NCI-H774 (cell line): ENCODE measurements around the gene IL17F.

Source experiments
- DNase-seq: peaks from one replicate; lab custom pipeline; 2025; lab: John Stamatoyannopoulos, UW

Gene IL17F

DNA sequence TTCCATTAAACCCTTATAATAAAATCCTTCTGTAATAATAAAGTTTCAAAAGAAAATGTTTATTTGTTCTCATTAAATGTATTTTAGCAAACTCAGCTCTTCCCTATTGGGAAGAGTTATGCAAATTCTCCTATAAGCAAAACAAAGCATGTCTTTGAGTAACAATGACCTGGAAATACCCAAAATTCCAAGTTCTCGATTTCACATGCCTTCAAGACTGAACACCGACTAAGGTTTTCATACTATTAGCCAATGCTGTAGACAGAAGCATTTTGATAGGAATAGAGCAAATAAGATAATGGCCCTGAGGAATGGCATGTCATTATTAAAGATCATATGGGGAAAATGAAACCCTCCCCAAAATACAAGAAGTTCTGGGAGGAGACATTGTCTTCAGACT is 54.3 kb downstream of the IL17F start:
- DNase-seq = no peak

DNA sequence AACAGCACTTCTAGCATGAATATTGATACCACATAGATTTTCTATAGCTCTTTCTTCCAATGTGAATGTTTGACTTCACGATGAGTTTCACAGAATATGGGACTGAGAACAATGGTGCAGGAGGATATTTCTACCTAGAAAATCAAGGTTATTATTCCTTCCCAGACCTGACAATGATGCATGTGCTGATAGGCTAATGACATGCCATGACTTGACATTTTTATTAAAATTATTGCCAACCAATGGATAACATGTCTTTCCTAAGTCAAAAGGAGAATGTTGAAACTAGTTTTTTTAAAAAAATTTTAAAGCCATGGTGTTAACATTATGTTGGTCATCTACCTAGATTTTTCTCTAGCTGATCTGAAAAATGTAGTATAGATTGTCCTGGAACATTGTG is 57.2 kb downstream of the IL17F start:
- no peak for DNase-seq
